WI38 (cell line): ENCODE measurements around the gene SLX4IP.

Source experiments
- H3K4me3 ChIP-seq: 2 replicates; pipeline ENCODE4 v1.5.1; 2011; ENCODE audit warnings: low read depth, mild to moderate bottlenecking, control low read depth, low read length
- TF ChIP-seq, protein P1 (sequence below): IDR thresholded peaks from 2 replicates; pipeline ENCODE4 v1.5.1; 2012; ENCODE audit warnings: low read depth, mild to moderate bottlenecking, control low read depth, low read length

Gene SLX4IP

DNA sequence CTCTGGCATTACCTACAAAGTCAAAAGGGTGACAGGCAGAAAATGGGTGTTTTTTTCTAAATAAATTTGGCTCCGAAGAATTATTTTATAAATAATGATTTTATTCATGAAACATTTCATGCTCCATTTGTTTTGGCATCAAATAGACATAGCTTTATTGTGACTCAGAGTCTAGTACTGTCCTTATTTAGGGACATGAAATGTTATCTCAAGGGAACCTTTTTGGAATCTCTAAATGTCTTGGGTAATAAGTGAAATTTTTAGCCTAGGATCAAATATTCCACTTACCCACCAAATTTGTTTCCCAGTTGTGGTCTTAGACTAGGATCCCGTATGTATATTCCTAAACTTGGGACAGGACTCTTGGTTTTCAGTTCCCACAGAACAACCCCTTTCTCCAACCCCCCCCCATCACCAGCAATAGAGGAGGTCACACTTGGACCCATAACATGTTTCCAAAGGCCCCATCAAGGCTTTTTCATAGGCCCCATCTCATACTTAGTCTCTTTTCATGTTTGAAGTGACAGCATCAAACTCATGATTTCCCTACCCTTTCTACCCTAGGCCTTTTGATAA, 156.9 kb downstream of the SLX4IP start:
- H3K4me3 ChIP-seq = no peak overlapping the region
- TF ChIP-seq, protein P1, sequence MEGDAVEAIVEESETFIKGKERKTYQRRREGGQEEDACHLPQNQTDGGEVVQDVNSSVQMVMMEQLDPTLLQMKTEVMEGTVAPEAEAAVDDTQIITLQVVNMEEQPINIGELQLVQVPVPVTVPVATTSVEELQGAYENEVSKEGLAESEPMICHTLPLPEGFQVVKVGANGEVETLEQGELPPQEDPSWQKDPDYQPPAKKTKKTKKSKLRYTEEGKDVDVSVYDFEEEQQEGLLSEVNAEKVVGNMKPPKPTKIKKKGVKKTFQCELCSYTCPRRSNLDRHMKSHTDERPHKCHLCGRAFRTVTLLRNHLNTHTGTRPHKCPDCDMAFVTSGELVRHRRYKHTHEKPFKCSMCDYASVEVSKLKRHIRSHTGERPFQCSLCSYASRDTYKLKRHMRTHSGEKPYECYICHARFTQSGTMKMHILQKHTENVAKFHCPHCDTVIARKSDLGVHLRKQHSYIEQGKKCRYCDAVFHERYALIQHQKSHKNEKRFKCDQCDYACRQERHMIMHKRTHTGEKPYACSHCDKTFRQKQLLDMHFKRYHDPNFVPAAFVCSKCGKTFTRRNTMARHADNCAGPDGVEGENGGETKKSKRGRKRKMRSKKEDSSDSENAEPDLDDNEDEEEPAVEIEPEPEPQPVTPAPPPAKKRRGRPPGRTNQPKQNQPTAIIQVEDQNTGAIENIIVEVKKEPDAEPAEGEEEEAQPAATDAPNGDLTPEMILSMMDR = no peak

DNA sequence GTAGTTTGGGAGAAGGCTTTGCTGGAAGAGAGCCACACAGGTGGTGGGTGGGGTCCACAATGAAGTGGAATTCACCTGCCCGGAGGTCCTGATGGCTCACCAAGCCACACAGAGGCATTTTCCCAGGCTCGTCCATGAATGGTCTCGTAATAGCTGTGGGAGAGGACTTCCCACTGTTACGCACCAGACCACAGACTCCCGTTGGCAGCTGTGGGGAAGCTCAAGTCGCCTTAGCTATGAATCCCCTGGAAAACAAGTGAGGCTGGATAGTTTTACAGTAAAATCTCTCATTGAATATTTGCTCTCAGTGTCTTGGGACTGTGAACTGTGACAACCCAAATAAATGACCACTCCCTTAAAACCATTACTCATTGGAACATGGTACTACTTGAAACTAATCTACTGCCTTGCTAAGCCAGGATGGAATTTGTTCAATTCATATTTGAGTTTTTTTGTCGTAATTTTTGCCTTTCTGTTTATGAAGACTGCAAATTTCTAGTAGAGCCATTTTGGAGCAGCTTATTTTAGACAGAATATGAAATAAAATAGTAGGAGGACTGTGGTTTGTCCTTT, 159.3 kb downstream of the SLX4IP start:
- H3K4me3 ChIP-seq = no peak overlapping the region
- TF ChIP-seq, protein P1 = no peak

DNA sequence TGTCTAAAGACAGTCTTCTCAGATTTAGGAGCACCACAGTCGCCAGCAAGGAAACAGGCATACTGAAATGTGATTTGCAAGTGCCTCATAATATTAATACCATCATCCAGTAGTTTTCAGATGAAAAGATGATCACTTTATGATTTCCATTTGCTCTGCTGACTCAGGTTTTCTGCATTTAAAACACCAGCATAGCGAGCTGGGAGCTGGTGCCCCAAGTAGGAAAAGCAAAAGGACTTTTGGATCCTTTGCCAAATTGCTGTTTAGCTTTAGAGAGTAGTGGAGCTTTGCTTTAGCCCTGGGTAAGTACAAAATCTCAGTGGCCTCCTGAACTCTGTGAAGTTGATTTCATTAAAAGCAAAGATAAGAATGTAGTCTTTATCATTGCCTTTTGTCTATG, 160.2 kb downstream of the SLX4IP start:
- H3K4me3 ChIP-seq = no peak overlapping the region
- TF ChIP-seq, protein P1 = no peak

DNA sequence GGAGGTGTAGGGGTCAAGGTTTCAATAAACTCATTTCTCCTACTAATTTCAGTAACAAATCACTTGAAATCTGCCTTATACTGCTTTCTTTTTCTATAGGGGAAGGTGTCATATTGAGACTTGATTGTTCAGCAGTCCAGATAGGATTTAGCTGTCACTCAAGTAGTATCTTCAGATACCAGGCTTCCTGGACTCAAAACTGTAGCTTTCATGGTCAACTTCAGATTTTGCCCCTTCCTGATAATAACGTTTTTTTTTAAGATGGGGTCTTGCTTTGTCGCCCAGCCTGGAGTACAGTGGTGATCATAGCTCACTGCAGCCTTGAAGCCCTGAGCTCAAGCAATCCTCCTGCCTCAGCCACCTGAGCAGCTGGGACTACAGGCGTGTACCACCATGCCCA, 160.9 kb downstream of the SLX4IP start:
- TF ChIP-seq, protein P1 = no peak

DNA sequence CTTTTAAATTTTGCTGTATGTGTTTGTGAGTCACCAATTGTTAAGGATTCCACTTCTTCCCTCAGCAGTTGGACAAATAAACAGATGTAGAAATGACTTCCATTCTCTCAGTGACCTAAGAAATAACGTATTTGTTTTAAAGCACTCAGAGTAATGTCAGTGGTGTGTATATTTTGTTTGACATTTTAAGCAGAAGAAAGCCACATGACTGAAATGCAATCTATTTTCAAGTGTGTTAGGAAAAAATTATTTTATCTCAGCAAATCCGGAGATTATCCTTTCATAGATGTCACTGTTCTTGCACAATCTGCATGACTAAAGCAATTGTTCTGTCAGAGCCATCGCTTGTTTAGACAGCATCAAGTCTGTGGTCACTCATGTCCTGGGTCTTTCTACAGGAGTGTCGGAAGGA, 161.6 kb downstream of the SLX4IP start:
- no peak overlapping the region for H3K4me3 ChIP-seq
- TF ChIP-seq, protein P1 = no peak

More for the DNA sequence above, 160.9 kb downstream of the SLX4IP start:
- no peak overlapping the region for H3K4me3 ChIP-seq

DNA sequence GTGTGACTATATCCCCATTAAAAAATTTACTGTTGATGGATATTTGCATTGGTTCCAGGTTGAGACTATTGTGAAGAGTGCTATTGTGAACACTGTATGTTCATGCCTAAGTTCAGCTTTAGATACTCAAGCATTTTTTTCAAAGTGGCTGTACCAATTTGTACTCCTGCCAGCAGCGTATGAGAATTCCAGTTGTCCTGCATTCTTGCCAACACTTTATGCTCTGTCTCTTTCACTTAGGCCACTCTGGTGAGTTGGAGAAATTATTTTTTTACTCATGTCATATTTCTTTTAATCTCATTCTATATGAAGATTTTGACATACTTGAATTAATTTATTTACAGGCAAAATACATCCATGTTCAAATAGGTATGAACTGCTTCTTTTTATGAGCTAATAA, 162.5 kb downstream of the SLX4IP start:
- no peak overlapping the region for H3K4me3 ChIP-seq
- TF ChIP-seq, protein P1 = no peak

DNA sequence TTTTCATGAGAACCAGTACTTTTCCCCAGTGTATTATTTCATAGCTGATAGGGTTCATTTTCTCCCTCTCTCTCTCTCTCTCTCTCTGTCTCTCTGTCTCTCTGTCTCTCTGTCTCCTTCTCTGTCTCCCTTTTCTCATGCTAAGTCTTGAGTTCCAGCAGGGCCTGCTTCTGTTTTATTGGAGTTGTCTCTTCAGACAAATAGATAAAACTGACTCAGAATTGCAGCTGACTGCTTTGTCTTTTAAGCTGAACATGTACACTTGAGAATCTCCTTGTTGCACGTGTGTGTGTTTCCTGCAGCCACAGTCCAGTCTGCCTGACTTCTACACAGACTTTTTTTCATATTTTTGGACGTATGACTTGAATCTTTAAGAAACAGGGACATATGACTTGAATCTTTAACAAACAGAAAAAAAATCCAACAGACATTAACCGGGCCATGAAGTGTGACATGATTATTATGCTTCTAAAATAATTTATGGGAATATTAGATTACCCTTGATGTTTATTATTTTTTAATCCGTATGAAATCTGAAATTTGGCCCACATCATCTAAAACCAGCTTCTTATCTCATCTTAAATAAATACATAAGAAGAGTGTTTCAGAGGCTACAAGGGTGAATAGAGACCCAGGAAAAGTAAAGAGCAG, 167.2 kb downstream of the SLX4IP start:
- no peak overlapping the region for H3K4me3 ChIP-seq
- TF ChIP-seq, protein P1 = no peak
